GM19043 (cell line): ENCODE data around the gene NBPF6.
A peak's percentile ranks its signal among the peaks of the same experiment; 100 is the strongest.
"Not testable (repeated sequence)": the region's sequence is repeated elsewhere in the genome, so short reads cannot be mapped to it uniquely, and the experiment has no call there.

ENCODE experiments used
- ATAC-seq: cut with Tn5 transposase; IDR thresholded peaks from one replicate; pipeline ENCODE4 v1.9.1; 2021; ENCODE audit warnings: low read depth; ENCODE audit not compliant: unreplicated experiment

Gene NBPF6, protein sequence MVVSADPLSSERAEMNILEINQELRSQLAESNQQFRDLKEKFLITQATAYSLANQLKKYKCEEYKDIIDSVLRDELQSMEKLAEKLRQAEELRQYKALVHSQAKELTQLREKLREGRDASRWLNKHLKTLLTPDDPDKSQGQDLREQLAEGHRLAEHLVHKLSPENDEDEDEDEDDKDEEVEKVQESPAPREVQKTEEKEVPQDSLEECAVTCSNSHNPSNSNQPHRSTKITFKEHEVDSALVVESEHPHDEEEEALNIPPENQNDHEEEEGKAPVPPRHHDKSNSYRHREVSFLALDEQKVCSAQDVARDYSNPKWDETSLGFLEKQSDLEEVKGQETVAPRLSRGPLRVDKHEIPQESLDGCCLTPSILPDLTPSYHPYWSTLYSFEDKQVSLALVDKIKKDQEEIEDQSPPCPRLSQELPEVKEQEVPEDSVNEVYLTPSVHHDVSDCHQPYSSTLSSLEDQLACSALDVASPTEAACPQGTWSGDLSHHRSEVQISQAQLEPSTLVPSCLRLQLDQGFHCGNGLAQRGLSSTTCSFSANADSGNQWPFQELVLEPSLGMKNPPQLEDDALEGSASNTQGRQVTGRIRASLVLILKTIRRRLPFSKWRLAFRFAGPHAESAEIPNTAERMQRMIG

GRCh38 chr1:108450043-108450442, at the start of gene NBPF6:
TSS of gene NBPF6 (plus strand) at chr1:108450343. CDS start at chr1:108450602, 259 bp downstream.
- not testable (repeated sequence) for ATAC-seq

DNA sequence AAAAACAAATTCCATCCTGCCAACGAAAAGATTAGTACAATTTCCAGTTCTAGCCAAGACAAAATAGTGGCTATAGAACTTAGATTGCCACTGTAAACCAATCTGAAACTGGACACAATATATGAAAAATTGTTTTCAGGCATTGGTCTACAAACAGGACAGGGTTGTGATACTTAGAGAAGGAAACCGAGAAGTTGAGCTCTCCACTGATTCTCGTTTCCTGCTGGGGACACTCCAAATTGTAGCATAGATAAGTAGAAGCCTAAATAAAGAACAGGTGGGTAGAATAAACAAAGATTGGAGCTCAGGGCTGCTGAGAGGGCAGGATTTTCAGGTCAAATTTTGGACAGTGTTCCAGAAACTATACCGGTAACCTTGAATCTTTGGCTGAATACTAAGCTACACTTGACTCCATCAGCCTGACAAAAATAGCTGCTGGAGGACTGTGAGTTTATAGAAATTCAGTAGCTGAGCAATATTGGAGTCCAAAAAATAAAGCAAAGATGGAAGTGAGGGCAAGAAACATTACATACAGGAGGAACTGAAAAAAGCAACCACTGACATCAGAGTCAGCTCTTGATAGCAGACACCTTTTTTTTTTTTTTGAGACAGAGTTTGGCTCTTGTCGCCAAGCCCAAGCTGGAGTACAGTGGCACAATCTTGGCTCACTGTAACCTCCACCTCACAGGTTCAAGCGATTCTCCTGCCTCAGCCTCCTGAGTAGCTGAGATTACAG, 38.9 kb upstream of the NBPF6 start:
- ATAC-seq, result not testable (repeated sequence)

DNA sequence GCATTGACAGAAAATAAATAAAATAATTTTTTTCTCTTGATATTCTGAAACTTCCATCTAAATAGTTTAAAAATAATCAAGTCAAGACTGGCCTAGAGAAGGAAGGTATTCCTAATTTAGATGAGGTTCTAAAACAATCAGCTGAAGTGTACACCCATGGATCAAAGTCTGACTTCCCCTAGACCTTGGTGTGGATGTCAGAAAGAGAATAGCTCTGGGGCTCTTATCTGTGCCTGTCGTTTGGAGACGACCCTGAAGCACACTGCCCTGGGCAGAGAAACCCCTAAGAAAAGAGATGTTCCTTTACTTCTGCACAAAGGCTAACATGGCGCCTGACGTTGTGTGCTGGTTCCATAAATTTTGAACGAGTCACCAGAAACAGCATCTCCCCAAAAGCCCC, 30.0 kb upstream of the NBPF6 start:
- ATAC-seq, result not testable (repeated sequence)

DNA sequence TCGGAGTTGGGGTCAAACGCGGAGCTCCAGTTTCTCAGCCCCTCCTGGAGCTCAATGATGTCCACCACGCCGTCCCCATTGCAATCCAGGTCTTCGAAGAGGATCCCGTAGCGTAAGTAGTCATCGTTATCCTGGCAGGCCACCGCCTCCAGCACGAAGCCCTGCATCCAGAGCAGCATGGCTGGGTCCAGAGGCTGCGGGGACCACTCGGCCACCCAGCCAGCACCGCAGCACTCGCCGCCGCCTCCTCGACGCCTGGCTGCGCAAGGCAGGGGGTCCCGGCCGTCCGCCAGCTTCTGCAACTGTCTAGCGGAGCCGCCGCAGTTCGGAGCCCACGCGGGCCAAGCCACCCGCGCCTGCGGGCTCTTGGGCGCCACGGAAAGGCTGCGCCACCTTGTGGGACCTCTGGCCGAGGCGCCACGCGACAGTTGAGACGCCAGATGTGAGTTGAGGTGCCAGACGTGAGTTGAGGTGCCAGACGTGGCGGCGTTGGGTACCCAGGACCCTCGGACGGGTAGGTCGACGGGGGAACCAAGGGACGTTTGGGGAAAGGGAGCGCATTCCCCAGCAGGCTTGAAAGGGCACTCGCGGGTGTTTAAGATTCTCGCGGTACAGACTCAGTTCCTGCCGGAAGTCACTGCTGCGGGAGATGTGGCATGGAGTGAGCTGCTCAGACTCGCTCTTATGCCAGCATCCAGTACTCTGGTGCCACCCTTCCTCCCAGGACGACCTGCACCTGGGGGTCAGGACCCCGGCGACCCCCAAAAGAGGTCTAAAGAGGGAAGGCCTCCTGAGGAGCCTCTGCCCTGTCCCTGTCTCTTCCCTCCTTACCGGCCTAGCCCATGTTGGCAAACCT, 28.9 kb upstream of the NBPF6 start:
- not testable (repeated sequence) for ATAC-seq

DNA sequence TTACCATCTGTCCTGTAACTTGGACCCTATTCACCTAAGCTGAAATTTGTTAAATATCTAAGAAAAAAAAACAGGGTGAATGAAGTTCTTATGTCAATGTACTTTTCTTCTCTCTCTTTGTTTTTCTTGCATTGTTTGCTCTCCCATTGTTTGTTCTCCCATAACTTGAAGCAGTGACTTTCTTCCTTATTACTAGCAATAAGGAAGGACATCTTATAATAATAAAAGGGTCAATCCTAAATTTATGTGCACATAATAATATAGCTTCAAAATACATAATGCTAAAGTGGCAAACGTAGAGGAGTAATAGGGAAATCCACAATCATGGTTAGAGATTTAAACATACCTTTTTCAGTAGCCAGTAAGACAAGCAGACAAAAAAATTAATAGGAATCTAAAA, 23.3 kb upstream of the NBPF6 start:
- not testable (repeated sequence) for ATAC-seq

DNA sequence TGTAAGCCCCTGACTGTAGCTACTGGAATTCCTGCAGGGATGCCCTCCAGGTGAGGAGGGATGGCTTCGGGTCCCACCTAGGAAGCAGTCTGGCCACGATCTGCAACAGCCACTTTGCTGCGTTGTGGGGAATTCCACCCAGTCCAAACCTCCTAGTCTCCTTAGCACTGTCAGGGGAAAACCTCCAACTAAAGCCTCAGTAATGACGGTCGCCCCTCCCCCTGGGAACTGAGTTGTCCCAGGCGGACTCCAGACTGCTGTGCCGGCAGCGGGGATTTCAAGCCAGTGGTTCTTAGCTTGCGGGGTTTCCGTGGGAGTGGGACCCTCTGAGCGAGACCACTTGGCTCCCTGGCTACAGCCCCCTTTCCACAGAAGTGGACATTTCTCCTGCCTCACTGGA, 18.1 kb upstream of the NBPF6 start:
- ATAC-seq, result not testable (repeated sequence)

DNA sequence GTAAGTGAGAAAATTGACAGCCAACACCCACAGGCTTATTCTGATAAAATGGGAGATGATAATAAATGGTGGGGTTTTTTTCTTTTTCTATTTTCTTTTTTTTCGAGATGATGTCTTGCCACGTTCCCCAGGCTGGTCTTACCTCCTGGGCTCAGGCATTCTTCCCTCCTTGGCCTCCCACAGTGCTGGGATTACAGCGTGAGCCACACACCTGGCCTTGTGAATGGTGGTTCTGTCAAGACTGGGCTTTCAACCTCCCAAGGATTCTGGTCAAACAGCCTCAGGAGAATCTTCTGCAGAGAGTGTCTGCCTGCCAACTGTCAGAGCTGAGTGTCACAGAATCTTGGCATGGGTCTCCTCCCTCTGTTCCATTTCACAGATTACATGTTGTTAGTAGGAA, 16.7 kb upstream of the NBPF6 start:
- ATAC-seq, result not testable (repeated sequence)

GRCh38 chr1:108438536-108438935, 11.6 kb upstream of the NBPF6 start:
- ATAC-seq, result peak; percentile 72

DNA sequence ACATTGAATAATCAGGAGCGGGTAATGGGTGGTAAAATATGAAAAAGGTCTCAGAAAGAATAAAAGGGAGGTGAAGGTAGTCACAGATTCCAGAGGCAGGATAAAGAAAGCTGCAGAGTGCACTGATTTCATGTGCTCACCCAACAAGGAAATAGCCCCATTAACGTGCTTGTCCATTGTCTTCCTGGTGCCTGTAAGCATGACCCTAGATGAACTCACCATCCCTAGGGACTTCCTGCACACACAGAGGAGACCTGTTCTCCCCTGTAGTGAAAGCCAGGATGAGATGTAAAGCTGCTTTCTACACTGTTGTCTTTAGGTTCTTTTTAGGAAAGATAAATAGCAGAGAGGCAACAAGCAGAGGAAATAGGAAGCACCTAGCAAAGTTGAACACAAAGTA, 4.4 kb downstream of the NBPF6 start:
- not testable (repeated sequence) for ATAC-seq

GRCh38 chr1:108458661-108459060, 8.5 kb downstream of the NBPF6 start:
- not testable (repeated sequence) for ATAC-seq

DNA sequence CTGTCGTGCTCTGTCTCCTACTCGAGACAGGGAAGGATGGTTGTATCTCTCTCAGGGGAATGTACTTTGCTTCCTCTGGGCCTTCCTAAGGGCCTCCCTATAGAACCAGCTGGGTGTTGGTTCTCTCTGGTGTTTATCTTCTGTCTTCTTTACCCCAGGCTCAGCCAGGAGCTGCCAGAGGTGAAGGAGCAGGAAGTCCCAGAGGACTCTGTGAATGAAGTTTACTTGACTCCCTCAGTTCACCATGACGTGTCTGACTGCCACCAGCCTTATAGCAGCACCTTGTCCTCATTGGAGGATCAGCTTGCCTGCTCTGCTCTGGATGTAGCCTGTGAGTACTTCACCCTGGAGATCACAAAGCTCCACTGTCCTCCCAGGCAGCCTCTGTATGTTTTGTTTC, 11.6 kb downstream of the NBPF6 start:
- ATAC-seq, result not testable (repeated sequence)

DNA sequence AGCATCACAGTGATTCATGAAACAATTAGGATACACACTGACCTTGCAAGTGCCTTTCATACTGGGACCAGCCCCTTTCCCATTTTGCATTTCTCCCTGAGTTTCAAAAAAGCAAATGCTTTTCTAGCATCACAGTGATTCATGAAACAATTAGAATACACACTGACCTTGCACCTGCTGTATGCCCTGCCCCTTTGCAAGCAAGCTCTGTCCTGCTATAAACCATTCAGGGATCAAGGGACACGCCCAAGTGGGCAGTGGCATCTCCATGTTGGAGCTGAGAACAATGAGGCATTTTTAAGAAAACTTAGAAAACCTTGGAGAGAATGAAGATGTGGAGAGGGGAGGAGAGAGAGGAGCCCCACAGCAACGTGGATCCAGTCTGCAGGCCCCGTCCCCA, 13.8 kb downstream of the NBPF6 start:
- not testable (repeated sequence) for ATAC-seq

DNA sequence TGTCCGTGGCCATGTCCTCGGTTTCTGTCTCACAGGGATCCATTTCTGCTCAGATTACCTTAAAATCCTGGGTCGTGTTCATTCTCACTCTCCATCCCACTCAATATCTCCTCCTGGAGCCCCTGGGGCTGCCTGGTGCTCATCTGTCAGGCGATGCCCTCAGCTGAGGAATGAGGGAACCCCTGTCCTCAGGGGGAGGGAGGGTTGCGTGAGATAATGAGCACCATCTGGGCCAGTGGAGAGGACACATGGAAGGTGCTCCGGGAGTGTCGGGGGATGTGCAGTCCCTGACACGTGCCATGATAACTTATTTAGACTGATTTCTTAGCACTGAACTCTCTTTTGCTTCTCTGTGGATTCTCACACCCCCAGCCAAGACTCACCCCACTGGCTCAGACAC, 16.0 kb downstream of the NBPF6 start:
- ATAC-seq, result not testable (repeated sequence)

GRCh38 chr1:108467155-108467554, 17.0 kb downstream of the NBPF6 start:
- ATAC-seq, result not testable (repeated sequence)

GRCh38 chr1:108470750-108471149, 20.6 kb downstream of the NBPF6 start:
- not testable (repeated sequence) for ATAC-seq

GRCh38 chr1:108474516-108474915, 24.4 kb downstream of the NBPF6 start:
- not testable (repeated sequence) for ATAC-seq

DNA sequence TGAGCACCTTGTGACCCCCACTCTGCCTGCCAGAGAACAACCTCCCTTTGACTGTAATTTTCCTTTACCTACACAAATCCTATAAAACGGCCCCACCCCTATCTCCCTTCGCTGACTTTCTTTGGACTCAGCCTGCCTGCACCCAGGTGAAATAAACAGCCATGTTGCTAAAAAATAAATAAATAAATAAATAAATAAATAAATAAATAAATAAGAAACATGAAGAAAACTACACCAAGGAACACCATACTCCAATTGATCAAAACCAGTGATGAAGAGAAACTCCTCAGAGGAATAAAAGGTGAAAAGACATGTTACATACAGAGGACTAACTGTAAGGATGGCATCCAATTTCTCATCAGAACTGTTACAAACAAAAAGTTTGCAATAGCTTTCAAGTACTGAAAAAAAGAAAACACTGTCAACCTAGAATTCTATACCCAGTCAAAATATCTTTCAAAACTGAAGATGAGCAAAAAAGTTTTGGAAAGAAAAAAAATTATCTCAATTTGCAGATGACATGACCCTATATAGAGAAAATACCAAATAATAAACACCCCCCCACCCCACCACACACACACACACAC, 28.4 kb downstream of the NBPF6 start:
- no peak for ATAC-seq

DNA sequence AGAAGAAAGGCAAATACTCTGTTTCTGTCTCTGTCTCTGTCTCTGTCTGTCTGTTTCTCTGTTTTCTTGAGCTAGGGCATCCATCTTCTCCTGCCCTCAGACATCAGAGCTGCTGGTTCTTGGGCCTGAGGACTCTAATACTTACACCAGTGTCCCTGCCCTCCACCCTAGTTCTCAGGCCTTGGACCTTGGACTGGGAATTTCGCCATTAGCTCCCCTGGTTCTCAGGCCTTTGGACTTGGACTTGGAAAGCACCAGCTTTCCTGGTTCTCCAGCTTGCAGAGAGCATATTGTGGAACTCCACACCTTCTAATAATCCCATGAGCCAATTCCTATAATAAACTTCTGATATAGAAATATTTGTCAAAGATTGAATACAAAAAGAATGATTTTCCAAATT, 32.6 kb downstream of the NBPF6 start:
- no peak for ATAC-seq

DNA sequence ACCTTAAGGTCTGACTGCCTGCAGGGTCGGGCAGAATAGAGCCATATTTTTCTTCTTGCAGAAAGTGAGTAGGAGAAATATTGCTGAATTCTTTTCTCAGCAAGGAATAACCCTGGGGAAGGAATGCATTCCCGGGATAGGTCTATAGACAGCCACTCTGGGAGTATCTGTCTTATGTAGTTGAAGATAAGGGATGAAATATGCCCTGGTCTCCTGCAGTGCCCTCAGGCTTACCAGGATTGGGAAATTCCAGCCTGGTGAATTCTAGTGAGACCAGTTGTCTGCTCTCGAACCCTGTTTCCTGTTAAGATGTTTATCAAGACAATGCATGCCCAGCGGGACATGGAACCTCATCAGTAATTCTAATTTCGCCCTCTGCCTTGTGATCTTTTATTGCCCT, 35.8 kb downstream of the NBPF6 start:
- ATAC-seq, result not testable (repeated sequence)

- not testable (repeated sequence) for ATAC-seq
These were observed 36.6 kb downstream of the NBPF6 start for GRCh38 chr1:108486707-108487106.
